Fibroblast of the conjunctiva (primary cell): ENCODE measurements around the gene TBCK.
"Not testable (repeated sequence)": the region's sequence is repeated elsewhere in the genome, so short reads cannot be mapped to it uniquely, and the experiment has no call there.

Source experiments
- DNase-seq: peaks from one replicate; pipeline ENCODE4 v3.0.0-alpha.2; 2010; ENCODE audit warnings: low read depth

The TBCK gene

GRCh38 chr4:106114270-106114669 is 201.7 kb downstream of the TBCK start:
- DNase-seq: no peak

- not testable (repeated sequence) for DNase-seq
Observed at GRCh38 chr4:106111778-106112469, 204.1 kb downstream of the TBCK start.

- no peak for DNase-seq
Observed at GRCh38 chr4:106109929-106110328, 206.1 kb downstream of the TBCK start.

GRCh38 chr4:106105697-106106096 is 210.3 kb downstream of the TBCK start:
- no peak for DNase-seq

GRCh38 chr4:106104276-106104675 is 211.7 kb downstream of the TBCK start:
- DNase-seq: no peak

- DNase-seq: no peak
Observed at GRCh38 chr4:106096454-106096853, 219.6 kb downstream of the TBCK start.

GRCh38 chr4:106095408-106095807 is 220.6 kb downstream of the TBCK start:
- DNase-seq: no peak

GRCh38 chr4:106092361-106093040 is 223.5 kb downstream of the TBCK start:
- no peak for DNase-seq

GRCh38 chr4:106090826-106091225 is 225.2 kb downstream of the TBCK start:
- no peak for DNase-seq

GRCh38 chr4:106083065-106083464 is 232.9 kb downstream of the TBCK start:
- no peak for DNase-seq

- peak; percentile 5 for DNase-seq
Observed at GRCh38 chr4:106080376-106080775, 235.6 kb downstream of the TBCK start.

GRCh38 chr4:106079616-106080015 is 236.4 kb downstream of the TBCK start:
- no peak for DNase-seq

- no peak for DNase-seq
Observed at GRCh38 chr4:106065018-106065417, 251.0 kb downstream of the TBCK start.

- no peak for DNase-seq
Observed at GRCh38 chr4:106063009-106063408, 253.0 kb downstream of the TBCK start.

GRCh38 chr4:106062452-106062875 is 253.5 kb downstream of the TBCK start:
- peak; percentile 38 for DNase-seq

GRCh38 chr4:106058921-106059320 is 257.1 kb downstream of the TBCK start:
- DNase-seq: no peak

GRCh38 chr4:106056914-106057313 is 259.1 kb downstream of the TBCK start:
- DNase-seq: no peak

GRCh38 chr4:106051514-106051913 is 264.5 kb downstream of the TBCK start:
- DNase-seq: no peak

GRCh38 chr4:106049490-106049889 is 266.5 kb downstream of the TBCK start:
- DNase-seq: no peak

GRCh38 chr4:106048250-106048971 is 267.6 kb downstream of the TBCK start:
- DNase-seq: peak; percentile 29

GRCh38 chr4:106046083-106046482 is 269.9 kb downstream of the TBCK start:
- no peak for DNase-seq

GRCh38 chr4:106041294-106042002 is 274.6 kb downstream of the TBCK start:
- DNase-seq: no peak
